Mucosa of stomach (tissue), 1 donor: Measurements from ENCODE around the gene ITGA7.

Experiments used
- H3K27me3 ChIP-seq: one replicate; pipeline ENCODE4 v1.7.0; 2013; ENCODE audit warnings: mild to moderate bottlenecking, low read length; ENCODE audit not compliant: control insufficient read depth, insufficient read depth
- H3K36me3 ChIP-seq: one replicate; pipeline ENCODE4 v1.7.0; 2013; ENCODE audit warnings: low read length; ENCODE audit not compliant: control insufficient read depth, insufficient read depth
- H3K4me1 ChIP-seq: one replicate; pipeline ENCODE4 v1.7.0; 2013; ENCODE audit warnings: mild to moderate bottlenecking, low read length; ENCODE audit not compliant: control insufficient read depth, insufficient read depth
- H3K4me3 ChIP-seq: one replicate; pipeline ENCODE4 v1.7.0; 2013; ENCODE audit warnings: low read length
- H3K9ac ChIP-seq: one replicate; pipeline ENCODE4 v1.7.0; 2013; ENCODE audit warnings: mild to moderate bottlenecking, low read length, moderate library complexity
- H3K9me3 ChIP-seq: one replicate; pipeline ENCODE4 v1.7.0; 2013; ENCODE audit warnings: mild to moderate bottlenecking, low read length, moderate library complexity; ENCODE audit not compliant: control insufficient read depth
- donor health status: Pancreatic carcinoma.

ITGA7 gene

DNA sequence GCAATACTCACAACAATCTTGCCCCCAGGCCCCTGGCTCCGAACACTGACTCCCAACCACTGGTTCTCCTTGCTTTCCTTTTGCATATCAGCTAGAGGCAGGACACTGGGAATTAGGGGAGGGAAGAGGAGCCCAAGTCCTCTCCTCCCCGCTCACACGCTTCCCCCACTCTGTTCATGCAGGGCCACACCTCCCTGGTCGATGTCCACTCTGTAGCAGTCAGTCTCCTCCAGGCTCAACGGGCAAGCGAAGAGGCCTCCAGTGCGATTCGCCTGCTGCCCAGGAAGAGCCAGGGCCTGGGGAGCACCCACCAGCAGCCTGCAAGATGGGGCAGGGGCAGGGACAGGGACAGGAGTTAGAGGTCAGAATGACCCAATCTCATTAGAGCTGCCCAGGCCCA lies 4.8 kb downstream of the ITGA7 start:
- Histone ChIP-seq H3K27me3 (peaks cover 19% of the 10 kb centered on the region), H3K36me3 (no peaks in the 10 kb centered on the region), H3K4me1 (peaks cover 6% of the 10 kb centered on the region), H3K9me3 (no peaks in the 10 kb centered on the region), H3K4me3 (no peak overlapping the region), H3K9ac (no peak overlapping the region)

DNA sequence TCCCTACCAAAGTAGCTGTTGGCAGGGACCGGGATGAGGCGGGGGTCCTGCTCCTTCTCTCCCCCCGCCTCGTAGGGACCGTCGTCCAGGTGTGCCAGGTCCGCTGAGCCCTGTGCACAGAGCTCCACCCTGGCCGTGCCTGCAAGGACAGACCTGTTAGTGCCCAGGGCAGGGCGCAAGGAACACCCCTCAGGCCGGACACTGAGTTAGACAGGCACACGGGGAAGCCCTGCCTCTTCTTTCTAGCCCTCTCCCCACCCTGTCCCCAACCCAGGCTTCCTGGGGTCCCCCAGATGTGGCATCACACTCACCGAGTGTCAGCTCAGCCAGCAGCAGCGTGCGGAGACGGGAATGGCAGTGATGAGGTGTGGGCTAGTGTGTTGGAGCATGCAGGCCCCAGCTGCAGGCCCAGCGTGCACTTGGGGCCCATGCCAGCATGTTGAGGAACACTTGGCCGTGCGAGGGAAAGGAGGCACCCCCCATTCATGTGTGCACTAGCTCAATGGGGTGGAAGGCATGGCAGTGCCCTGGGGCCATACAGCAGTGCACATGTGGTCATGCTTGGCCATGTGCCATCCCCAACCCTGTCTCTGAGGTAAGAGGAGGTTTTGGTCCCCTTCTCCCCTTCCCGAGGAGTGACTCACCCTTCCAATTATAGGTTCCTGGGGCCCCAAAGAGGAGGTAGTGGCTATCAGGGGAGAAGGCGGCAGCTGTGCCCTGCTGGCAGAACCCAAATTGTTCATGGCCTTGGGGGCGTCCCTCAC lies 7.3 kb downstream of the ITGA7 start:
- Histone ChIP-seq H3K36me3 (no peaks in the 10 kb centered on the region), H3K9me3 (no peaks in the 10 kb centered on the region), H3K4me3 (no peak overlapping the region), H3K9ac (no peak overlapping the region), H3K27me3 (peaks cover 6% of the 10 kb centered on the region), H3K4me1 (no peaks in the 10 kb centered on the region)

DNA sequence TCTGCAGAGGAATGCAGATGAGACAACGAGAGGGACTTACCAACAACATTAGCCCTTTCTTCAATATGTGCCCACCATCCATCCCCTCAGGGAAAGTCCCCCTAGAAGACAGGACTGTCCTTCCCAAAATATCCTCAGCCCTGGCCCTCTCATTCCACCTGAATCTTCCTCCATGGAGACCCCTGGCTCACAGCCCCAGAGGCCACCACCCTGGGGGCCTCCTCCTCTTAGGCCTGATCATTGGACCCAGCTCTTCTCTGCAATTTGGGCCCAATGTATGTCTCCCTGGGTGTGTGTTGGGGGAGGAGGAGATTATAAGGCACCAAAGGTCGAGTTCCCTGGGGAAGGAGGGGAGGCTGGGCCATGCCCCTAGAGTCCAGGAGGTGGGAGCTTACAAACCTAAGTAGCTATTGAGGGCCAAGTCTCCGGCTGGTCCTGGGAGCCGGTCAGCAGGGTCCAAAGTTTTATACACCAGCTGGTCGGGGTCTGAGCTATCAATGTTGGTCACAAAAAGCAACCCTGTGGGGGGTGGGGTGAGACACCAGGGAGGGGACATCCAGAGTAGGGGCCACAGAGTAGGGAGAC lies 8.1 kb downstream of the ITGA7 start:
- H3K36me3 ChIP-seq: no peaks in the 10 kb centered on the region

DNA sequence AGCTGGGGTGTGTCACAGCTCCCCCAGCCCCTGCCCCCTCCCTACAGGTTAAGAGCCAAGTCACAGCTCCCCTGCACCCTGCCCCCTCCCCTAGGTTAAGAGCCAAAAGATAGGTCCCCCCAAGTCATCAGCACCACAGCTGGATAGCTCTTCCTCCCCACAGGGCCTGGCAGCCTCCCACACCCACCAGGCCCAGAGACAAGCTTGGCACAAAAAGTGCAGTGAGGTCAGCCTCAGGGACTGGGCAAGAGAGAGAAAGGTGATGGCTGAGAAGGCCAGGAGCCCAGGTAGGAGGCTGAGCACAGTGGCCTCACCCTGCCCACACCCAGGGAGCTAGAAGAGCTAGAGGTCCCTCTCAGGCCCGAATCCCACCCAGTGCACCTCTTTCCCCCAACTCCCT lies 8.7 kb downstream of the ITGA7 start:
- Histone ChIP-seq H3K9ac (no peak overlapping the region), H3K4me1 (no peaks in the 10 kb centered on the region), H3K27me3 (peaks cover 6% of the 10 kb centered on the region), H3K36me3 (no peaks in the 10 kb centered on the region), H3K9me3 (no peaks in the 10 kb centered on the region), H3K4me3 (no peak overlapping the region)

More for the DNA sequence above, 8.1 kb downstream of the ITGA7 start:
- H3K4me3 ChIP-seq: no peak overlapping the region
- H3K27me3 ChIP-seq: peaks cover 6% of the 10 kb centered on the region
- H3K4me1 ChIP-seq: no peaks in the 10 kb centered on the region
- no peaks in the 10 kb centered on the region for H3K9me3 ChIP-seq
- H3K9ac ChIP-seq: no peak overlapping the region

DNA sequence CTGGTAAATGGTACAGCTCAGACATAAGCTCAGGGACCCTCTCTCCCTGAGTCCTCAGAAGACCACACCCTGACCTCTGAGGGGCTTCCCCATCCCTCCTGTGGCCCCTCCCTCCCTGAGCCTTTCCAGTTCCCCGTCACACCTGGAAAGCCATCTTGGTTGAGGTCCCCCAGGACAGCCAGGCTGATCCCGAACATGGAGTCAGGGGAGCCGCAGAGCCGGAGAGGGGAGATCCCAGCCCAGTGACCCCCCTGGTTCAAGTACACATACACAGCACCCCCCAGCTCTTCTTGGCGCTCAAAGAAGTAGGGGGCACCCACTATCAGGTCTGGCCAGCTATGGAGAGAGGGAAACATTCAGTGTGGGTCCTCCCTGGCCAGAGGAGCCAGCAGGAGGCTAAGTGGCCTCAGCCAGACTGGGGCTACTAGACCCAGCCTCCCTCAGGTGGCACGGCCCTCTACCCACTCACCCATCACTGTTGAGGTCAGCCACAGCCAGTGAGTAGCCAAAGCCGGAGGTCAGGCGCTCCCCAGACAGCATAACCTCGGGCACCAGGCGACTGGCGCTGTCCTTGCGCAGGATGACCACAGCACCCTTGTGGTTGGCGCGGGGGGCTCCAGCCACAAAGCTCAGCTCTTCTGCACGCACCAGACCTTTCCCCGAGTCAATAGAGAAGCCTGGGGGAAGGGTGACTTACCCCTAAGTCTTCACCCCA lies 9.3 kb downstream of the ITGA7 start:
- Histone ChIP-seq H3K9ac (no peak overlapping the region), H3K4me1 (no peaks in the 10 kb centered on the region), H3K4me3 (no peak overlapping the region), H3K27me3 (peaks cover 3% of the 10 kb centered on the region), H3K9me3 (no peaks in the 10 kb centered on the region), H3K36me3 (no peaks in the 10 kb centered on the region)

DNA sequence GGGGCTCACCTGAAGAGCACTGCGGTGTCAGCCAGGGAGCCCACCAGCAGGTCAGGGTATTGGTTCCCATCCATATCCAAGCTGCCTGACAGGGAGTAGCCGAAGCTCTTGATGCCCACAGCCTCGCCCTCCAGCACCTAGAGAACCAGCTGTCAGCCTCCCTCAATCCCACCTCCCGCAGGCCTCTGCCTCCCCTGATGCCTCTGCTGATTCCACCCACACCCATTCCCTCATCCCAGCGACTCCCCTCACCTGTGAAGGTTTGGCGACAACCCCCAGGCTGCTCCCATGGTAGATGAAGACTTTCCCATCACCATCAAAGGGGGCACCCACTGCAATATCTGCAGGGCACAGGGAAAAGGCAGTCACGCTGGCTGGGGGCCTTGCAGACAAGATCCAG lies 10.0 kb downstream of the ITGA7 start:
- Histone ChIP-seq H3K4me3 (no peak overlapping the region), H3K36me3 (no peaks in the 10 kb centered on the region), H3K9me3 (no peaks in the 10 kb centered on the region), H3K27me3 (no peaks in the 10 kb centered on the region), H3K9ac (no peak overlapping the region), H3K4me1 (no peaks in the 10 kb centered on the region)

DNA sequence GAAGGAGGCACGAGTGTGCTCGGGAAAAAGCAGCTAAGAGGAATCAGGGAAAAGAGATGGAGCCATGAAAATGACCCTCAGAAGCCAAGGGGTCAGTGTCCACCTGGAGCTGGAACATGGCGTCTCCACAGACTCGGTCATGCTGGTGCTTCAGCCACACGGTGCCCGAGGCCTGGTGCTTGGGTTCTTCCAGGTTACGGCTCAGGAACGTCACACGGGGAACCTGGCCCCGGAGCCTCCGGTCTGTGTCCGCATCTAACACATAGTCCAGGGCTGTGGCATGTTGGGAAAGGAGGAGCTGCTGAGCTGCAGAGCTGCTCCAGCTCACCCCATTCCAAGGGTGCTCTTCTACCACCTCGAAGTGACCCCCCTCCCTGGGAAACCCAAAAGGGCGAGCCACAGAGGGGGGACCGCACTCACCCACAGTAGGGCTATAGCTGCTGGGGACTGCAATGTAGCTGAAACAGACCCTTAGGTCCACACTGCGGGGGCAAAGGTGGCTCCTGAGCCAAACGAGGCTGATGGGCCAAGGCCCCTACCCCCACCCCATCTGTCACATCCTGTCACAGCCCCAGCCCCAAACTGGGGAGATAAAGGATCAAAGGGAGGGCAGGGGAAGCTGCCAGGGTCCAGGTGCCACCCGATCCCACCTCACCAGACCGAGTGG lies 10.8 kb downstream of the ITGA7 start:
- no peaks in the 10 kb centered on the region for H3K27me3 ChIP-seq
- no peak overlapping the region for H3K9ac ChIP-seq
- no peaks in the 10 kb centered on the region for H3K4me1 ChIP-seq
- H3K9me3 ChIP-seq: no peaks in the 10 kb centered on the region
- H3K4me3 ChIP-seq: no peak overlapping the region
- H3K36me3 ChIP-seq: no peaks in the 10 kb centered on the region

DNA sequence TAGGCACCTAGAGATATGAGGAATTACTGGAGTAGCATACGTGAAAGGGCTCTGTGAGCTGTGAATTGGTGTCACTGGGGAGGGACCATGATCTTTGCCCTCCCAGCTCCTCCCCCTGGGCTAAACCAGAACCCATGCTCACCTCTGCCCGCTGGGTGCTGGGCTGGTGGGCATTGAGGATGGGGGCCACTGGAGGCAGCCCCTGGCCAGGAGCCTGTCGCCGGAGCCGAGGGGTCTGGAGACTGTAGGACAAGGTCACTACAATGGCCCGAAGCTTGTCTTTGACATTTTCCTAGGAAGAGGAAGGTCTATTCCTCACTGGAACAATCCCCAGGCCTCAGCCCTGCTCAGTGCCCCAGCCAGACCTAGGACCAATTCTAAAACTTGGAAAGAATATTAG lies 11.6 kb downstream of the ITGA7 start:
- no peaks in the 10 kb centered on the region for H3K4me1 ChIP-seq
- H3K9ac ChIP-seq: no peak overlapping the region
- H3K27me3 ChIP-seq: no peaks in the 10 kb centered on the region
- no peak overlapping the region for H3K4me3 ChIP-seq
- H3K36me3 ChIP-seq: no peaks in the 10 kb centered on the region
- H3K9me3 ChIP-seq: no peaks in the 10 kb centered on the region

DNA sequence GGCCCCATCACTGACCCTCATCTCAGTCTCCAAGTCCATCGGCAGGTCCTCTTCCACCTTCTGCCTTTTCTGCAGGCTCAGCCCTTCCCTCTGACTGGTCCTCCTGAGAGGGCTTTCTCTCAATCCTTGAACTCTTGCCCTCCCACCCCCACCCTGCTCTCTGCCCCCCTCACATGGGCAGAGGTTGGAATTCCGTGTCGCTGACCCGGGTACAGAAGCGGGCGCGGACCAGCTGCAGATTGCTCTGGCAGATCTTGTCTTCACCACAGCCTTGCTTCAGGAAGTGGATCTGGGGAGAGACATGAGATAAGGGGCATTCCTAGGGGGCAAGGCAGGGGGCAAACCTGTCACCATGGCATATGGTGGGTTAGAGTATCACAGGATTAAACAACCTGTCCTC lies 12.4 kb downstream of the ITGA7 start:
- no peaks in the 10 kb centered on the region for H3K36me3 ChIP-seq
- H3K27me3 ChIP-seq: no peaks in the 10 kb centered on the region
- no peak overlapping the region for H3K9ac ChIP-seq
- no peaks in the 10 kb centered on the region for H3K4me1 ChIP-seq
- H3K9me3 ChIP-seq: no peaks in the 10 kb centered on the region
- no peak overlapping the region for H3K4me3 ChIP-seq

DNA sequence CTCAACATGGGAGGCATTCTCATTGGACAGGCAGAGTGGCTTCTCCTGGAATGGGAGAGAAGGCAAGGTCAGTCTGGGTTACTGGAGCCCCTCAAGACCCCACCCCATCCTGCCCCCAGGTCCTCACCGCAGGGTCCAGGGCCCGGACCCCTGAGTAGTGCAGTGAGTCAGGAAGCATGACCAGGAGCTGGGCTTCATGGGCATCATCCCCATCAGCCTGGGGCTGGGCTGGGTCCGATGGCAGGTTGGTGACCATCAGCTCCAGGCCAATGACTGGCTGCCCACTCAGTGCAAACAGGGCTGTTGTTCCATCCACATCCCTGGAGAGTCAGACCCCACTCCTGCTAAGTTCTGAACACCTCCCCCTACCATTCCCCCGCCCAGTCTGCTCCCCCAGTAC lies 13.1 kb downstream of the ITGA7 start:
- Histone ChIP-seq H3K9ac (no peak overlapping the region), H3K27me3 (no peaks in the 10 kb centered on the region), H3K36me3 (no peaks in the 10 kb centered on the region), H3K9me3 (no peaks in the 10 kb centered on the region), H3K4me3 (no peak overlapping the region), H3K4me1 (no peaks in the 10 kb centered on the region)

DNA sequence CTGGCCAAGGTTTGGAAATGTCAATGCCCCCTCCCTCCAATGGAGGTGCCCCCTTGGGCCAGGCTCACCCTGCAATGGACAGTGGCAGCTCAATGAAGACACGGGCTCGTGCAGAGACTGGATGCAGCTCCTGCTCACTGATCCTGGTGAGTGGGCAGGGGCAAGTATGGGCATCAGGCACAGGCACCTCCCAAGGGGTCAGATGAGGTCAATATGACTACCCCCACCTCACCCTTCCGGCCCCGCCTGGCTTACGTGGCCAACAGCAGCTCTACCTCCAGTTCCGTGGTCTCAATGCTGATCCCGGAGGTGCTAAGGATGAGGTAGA lies 13.6 kb downstream of the ITGA7 start:
- H3K4me1 ChIP-seq: no peaks in the 10 kb centered on the region
- no peaks in the 10 kb centered on the region for H3K9me3 ChIP-seq
- H3K27me3 ChIP-seq: no peaks in the 10 kb centered on the region
- no peaks in the 10 kb centered on the region for H3K36me3 ChIP-seq
- H3K4me3 ChIP-seq: no peak overlapping the region
- H3K9ac ChIP-seq: no peak overlapping the region
